Measurements from ENCODE around the gene PHACTR2.
"Not testable (repeated sequence)": the region's sequence is repeated elsewhere in the genome, so short reads cannot be mapped to it uniquely, and the experiment has no call there.

The PHACTR2 gene

GRCh38 chr6:143698759-143699429, 21.1 kb downstream of the PHACTR2 start:
- no peak for DNase-seq (ENCODE audit: low read depth in 3 of 3)

- no peak for DNase-seq (ENCODE audit: low read depth in 3 of 3)
These were observed 21.7 kb downstream of the PHACTR2 start for GRCh38 chr6:143699430-143699825.

GRCh38 chr6:143700684-143701348, 23.1 kb downstream of the PHACTR2 start:
- no peak for DNase-seq (ENCODE audit: low read depth in 3 of 3)

- DNase-seq (ENCODE audit: low read depth in 3 of 3): no peak
These were observed 23.8 kb downstream of the PHACTR2 start for GRCh38 chr6:143701349-143702234.

GRCh38 chr6:143705569-143705968, 27.8 kb downstream of the PHACTR2 start:
- DNase-seq (ENCODE audit: low read depth in 3 of 3): no peak

- no peak for DNase-seq (ENCODE audit: low read depth in 3 of 3)
These were observed 29.9 kb downstream of the PHACTR2 start for GRCh38 chr6:143707697-143708096.

GRCh38 chr6:143708889-143709288, 31.1 kb downstream of the PHACTR2 start:
- DNase-seq (ENCODE audit: low read depth in 3 of 3): no peak

- no peak for DNase-seq (ENCODE audit: low read depth in 3 of 3)
These were observed 33.9 kb downstream of the PHACTR2 start for GRCh38 chr6:143711714-143712113.

- no peak for DNase-seq (ENCODE audit: low read depth in 3 of 3)
These were observed 40.7 kb downstream of the PHACTR2 start for GRCh38 chr6:143718472-143718871.

GRCh38 chr6:143721642-143722041, 43.9 kb downstream of the PHACTR2 start:
- no peak for DNase-seq (ENCODE audit: low read depth in 3 of 3)

- DNase-seq (ENCODE audit: low read depth in 3 of 3): no peak
These were observed 47.1 kb downstream of the PHACTR2 start for GRCh38 chr6:143724876-143725275.

GRCh38 chr6:143726015-143726647, 48.4 kb downstream of the PHACTR2 start:
- no peak for DNase-seq (ENCODE audit: low read depth in 3 of 3)

- no peak for DNase-seq (ENCODE audit: low read depth in 3 of 3)
These were observed 49.3 kb downstream of the PHACTR2 start for GRCh38 chr6:143727035-143727434.

- DNase-seq (ENCODE audit: low read depth in 3 of 3): no peak
These were observed 54.0 kb downstream of the PHACTR2 start for GRCh38 chr6:143731789-143732188.

GRCh38 chr6:143732536-143732935, 54.8 kb downstream of the PHACTR2 start:
- no peak for DNase-seq (ENCODE audit: low read depth in 3 of 3)

GRCh38 chr6:143733510-143733909, 55.7 kb downstream of the PHACTR2 start:
- DNase-seq (ENCODE audit: low read depth in 3 of 3): no peak

- no peak for DNase-seq (ENCODE audit: low read depth in 3 of 3)
These were observed 56.9 kb downstream of the PHACTR2 start for GRCh38 chr6:143734641-143735063.

- DNase-seq (ENCODE audit: low read depth in 3 of 3): not testable (repeated sequence)
These were observed 60.4 kb downstream of the PHACTR2 start for GRCh38 chr6:143738072-143738690.

- DNase-seq (ENCODE audit: low read depth in 3 of 3): no peak
These were observed 61.6 kb downstream of the PHACTR2 start for GRCh38 chr6:143739341-143739851.

- no peak for DNase-seq (ENCODE audit: low read depth in 3 of 3)
These were observed 62.4 kb downstream of the PHACTR2 start for GRCh38 chr6:143740213-143740612.

GRCh38 chr6:143741480-143741879, 63.7 kb downstream of the PHACTR2 start:
- no peak for DNase-seq (ENCODE audit: low read depth in 3 of 3)

All from stimulated activated CD4-positive, alpha-beta T cell treated with anti-CD3 and anti-CD28 coated beads, TNF-alpha, amount 100 ng/mL, for 24 hours (primary cell).